Right ventricle myocardium inferior (tissue), 1 donor: ENCODE results near the gene CFAP299. TPM values are rescaled to one million over a fixed set of nuclear protein-coding genes. Genes with fewer than 3 reads are reported as not detected.

Source experiments
- ATAC-seq: fragments of 200-7000 bp; cut with Tn5 transposase; one replicate; pipeline ENCODE4 v1.9.1; 2020; ENCODE audit warnings: mild to moderate bottlenecking, moderate library complexity
- DNase-seq: peaks from one replicate; pipeline ENCODE4 v3.0.0; 2021; ENCODE audit errors: missing footprints
- intact Hi-C: fragments of 100-400 bp; cut with DNase I; formaldehyde crosslinking; loops from one replicate; pipeline ENCODE4 v1.11.0; 2022
- total RNA-seq: library from RNA; stranded (reverse); fragmentation: NEBNext Ultra II Directional; extraction: Animal tissue kit (Norgen Biotek cat#: 25700); gene quantifications from one replicate; pipeline ENCODE4 v1.2.1, GENCODE V29; 2021
- donor health status: DM: no; HTN: yes; CAD: no; lungs with severe emphysema.

CFAP299 gene
- total RNA-seq, 1 donor from 2014 or later, result 0.38 TPM

- DNase-seq, result no peak
- ATAC-seq, result no peak
- intact Hi-C loops, result no loop called here
Measured at GRCh38 chr4:80466618-80467017, 131.1 kb downstream of the CFAP299 start.

- intact Hi-C loops, result no loop called here
- ATAC-seq (no peak), DNase-seq (no peak)
Measured at GRCh38 chr4:80471756-80472155, 136.2 kb downstream of the CFAP299 start.

GRCh38 chr4:80475236-80475635 lies 139.7 kb downstream of the CFAP299 start:
- no peak for DNase-seq
- no peak for ATAC-seq

GRCh38 chr4:80475798-80476197 lies 140.3 kb downstream of the CFAP299 start:
- intact Hi-C loops, result no loop called here
- DNase-seq (no peak), ATAC-seq (no peak)

More at GRCh38 chr4:80475236-80475635, 139.7 kb downstream of the CFAP299 start:
- intact Hi-C loops, result no loop called here

GRCh38 chr4:80484712-80485111 lies 149.2 kb downstream of the CFAP299 start:
- intact Hi-C loops, result no loop called here
- no peak for ATAC-seq
- DNase-seq, result no peak

GRCh38 chr4:80486603-80487002 lies 151.1 kb downstream of the CFAP299 start:
- intact Hi-C loops, result no loop called here
- no peak for DNase-seq
- no peak for ATAC-seq

GRCh38 chr4:80489798-80490197 lies 154.3 kb downstream of the CFAP299 start:
- DNase-seq (no peak), ATAC-seq (no peak)
- intact Hi-C loops, result no loop called here

- DNase-seq, result peak; percentile 23
- ATAC-seq, result no peak
- intact Hi-C loops, result no loop called here
Measured at GRCh38 chr4:80492761-80493160, 157.2 kb downstream of the CFAP299 start.

GRCh38 chr4:80495865-80496264 lies 160.3 kb downstream of the CFAP299 start:
- no peak for ATAC-seq
- DNase-seq, result no peak
- intact Hi-C loops, result no loop called here

- intact Hi-C loops, result no loop called here
Measured at GRCh38 chr4:80498725-80499124, 163.2 kb downstream of the CFAP299 start.

GRCh38 chr4:80500613-80501012 lies 165.1 kb downstream of the CFAP299 start:
- DNase-seq, result no peak
- ATAC-seq, result no peak
- intact Hi-C loops, result no loop called here

More at GRCh38 chr4:80498725-80499124, 163.2 kb downstream of the CFAP299 start:
- no peak for ATAC-seq
- DNase-seq, result no peak

- ATAC-seq (no peak), DNase-seq (no peak)
- intact Hi-C loops, result no loop called here
Measured at GRCh38 chr4:80507077-80507476, 171.5 kb downstream of the CFAP299 start.

GRCh38 chr4:80507507-80507906 lies 172.0 kb downstream of the CFAP299 start:
- ATAC-seq, result no peak
- intact Hi-C loops, result no loop called here
- DNase-seq, result no peak

GRCh38 chr4:80515496-80515895 lies 180.0 kb downstream of the CFAP299 start:
- no peak for ATAC-seq
- intact Hi-C loops, result no loop called here
- DNase-seq, result no peak

GRCh38 chr4:80521438-80521837 lies 185.9 kb downstream of the CFAP299 start:
- intact Hi-C loops, result no loop called here
- DNase-seq (no peak), ATAC-seq (no peak)

- intact Hi-C loops, result no loop called here
- no peak for DNase-seq
- no peak for ATAC-seq
Measured at GRCh38 chr4:80526697-80527096, 191.2 kb downstream of the CFAP299 start.

- intact Hi-C loops, result no loop called here
- ATAC-seq (no peak), DNase-seq (no peak)
Measured at GRCh38 chr4:80529026-80529425, 193.5 kb downstream of the CFAP299 start.

GRCh38 chr4:80532674-80533333 lies 197.3 kb downstream of the CFAP299 start:
- intact Hi-C loops, result no loop called here
- DNase-seq (no peak), ATAC-seq (no peak)

GRCh38 chr4:80535551-80535950 lies 200.0 kb downstream of the CFAP299 start:
- ATAC-seq (no peak), DNase-seq (no peak)
- intact Hi-C loops, result no loop called here

GRCh38 chr4:80538276-80538926 lies 202.9 kb downstream of the CFAP299 start:
- ATAC-seq (no peak), DNase-seq (no peak)
- intact Hi-C loops, result no loop called here

- DNase-seq (no peak), ATAC-seq (no peak)
- intact Hi-C loops, result no loop called here
Measured at GRCh38 chr4:80539190-80539589, 203.7 kb downstream of the CFAP299 start.
